Measurements from ENCODE around the gene SLC38A8. TPM values are rescaled to one million over a fixed set of nuclear protein-coding genes. Genes with fewer than 3 reads are reported as not detected.

Gene SLC38A8
- total and polyA plus RNA-seq, 2 donors (not counting 1 experiment from before 2014, with no cell fraction given), result not detected

DNA sequence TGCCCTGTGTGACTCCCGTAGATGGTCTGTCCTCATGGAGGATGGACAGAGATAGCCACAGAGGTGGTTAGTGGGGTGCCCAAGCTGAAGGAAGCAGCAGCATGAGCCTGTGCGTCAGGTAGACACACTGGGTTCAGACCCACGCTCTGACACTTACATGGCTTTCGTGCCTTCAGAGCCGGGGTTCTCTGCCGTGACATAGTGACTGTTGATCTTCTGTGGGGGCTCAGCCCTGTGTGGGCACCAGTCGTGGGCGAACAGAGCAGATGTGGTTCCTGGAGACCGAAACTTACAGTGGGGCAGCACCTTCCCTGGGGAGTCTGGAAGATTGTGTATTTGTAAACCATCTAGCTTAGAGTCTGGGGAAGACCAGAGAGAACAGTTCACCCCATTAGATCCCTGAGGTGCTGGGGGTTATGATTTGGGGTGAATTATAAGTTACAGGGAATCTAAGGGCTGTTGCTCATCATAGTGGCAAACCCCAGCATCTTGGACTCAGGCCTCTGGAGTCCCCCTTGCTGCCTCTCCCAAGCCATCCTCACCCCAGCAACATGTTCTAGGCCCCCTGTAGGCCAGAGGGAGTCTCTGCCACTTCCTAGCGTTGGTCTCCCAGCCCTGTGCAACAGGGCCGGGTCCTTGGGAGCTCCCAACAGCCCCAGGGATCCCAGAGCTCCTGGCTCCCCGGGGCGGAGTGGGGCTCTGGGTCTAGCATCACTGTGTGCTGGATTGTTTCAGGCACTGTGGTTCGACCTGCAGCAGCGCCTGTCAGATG, 45.9 kb downstream of the SLC38A8 start:
- H3K79me2 ChIP-seq (ENCODE audit: control insufficient read depth, insufficient read depth, low read length), result no peaks in the 10 kb centered on the region
- H2AFZ ChIP-seq (ENCODE audit: insufficient read depth, low read depth, low read length, poor library complexity, severe bottlenecking), result no peak overlapping the region
- H3K36me3 ChIP-seq (replicated peaks in 1 of 2; ENCODE audit: control extremely low read depth in 1 of 2, control insufficient read depth in 1 of 2, extremely low read depth in 1 of 2, insufficient read depth in 2 of 2, low read length in 1 of 2), result no peaks in the 10 kb centered on the region
- ChIA-PET POLR2A (no interaction called here), CTCF (no interaction called here)
- peaks cover 0 to 9% (median 0%) of the 10 kb centered on the region in 3 donors for H3K9me3 ChIP-seq (ENCODE audit: control extremely low read depth in 1 of 3, control insufficient read depth in 2 of 3, insufficient read depth in 1 of 3, low read length in 2 of 3)
- Mint-ChIP-seq H3K9me3 (ENCODE audit: insufficient read depth) (no peaks in the 10 kb centered on the region), H3K27me3 (peaks cover 36% of the 10 kb centered on the region), H3K4me3 (no peak overlapping the region), H3K4me1 (peaks cover 1% of the 10 kb centered on the region), H3K27ac (no peak overlapping the region)
- 89% methylated on average over 14 of the region's 15 CpGs for WGBS (ENCODE audit: insufficient coverage)
- no peak overlapping the region for H3K4me2 ChIP-seq (replicated peaks; ENCODE audit: low read depth, low read length, poor library complexity, severe bottlenecking)
- H3K9ac ChIP-seq (ENCODE audit: low read length), result no peak overlapping the region
- H3K27me3 ChIP-seq (replicated peaks in 1 of 4; ENCODE audit: control extremely low read depth in 1 of 4, control insufficient read depth in 3 of 4, insufficient read depth in 4 of 4, low read length in 3 of 4), result peaks cover 0 to 13% (median 2%) of the 10 kb centered on the region in 4 experiments
- ATAC-seq (ENCODE audit: low read depth) (no peak), DNase-seq (no peak)
- H3K4me3 ChIP-seq (ENCODE audit: control extremely low read depth in 1 of 5, extremely low read depth in 1 of 5, insufficient read depth in 1 of 5, low read depth in 2 of 5, low read length in 4 of 5), result no peak overlapping the region
- TF ChIP-seq EZH2 (IDR thresholded peaks at IDR 0.05; ENCODE audit: borderline replicate concordance, insufficient read depth, low read depth, low read length, poor library complexity, severe bottlenecking), result no peak
- TF ChIP-seq, protein P1, sequence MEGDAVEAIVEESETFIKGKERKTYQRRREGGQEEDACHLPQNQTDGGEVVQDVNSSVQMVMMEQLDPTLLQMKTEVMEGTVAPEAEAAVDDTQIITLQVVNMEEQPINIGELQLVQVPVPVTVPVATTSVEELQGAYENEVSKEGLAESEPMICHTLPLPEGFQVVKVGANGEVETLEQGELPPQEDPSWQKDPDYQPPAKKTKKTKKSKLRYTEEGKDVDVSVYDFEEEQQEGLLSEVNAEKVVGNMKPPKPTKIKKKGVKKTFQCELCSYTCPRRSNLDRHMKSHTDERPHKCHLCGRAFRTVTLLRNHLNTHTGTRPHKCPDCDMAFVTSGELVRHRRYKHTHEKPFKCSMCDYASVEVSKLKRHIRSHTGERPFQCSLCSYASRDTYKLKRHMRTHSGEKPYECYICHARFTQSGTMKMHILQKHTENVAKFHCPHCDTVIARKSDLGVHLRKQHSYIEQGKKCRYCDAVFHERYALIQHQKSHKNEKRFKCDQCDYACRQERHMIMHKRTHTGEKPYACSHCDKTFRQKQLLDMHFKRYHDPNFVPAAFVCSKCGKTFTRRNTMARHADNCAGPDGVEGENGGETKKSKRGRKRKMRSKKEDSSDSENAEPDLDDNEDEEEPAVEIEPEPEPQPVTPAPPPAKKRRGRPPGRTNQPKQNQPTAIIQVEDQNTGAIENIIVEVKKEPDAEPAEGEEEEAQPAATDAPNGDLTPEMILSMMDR (IDR thresholded peaks at IDR 0.05), result no peak
- intact Hi-C loops (cut with micrococcal nuclease), result no loop called here
- H3K4me1 ChIP-seq (ENCODE audit: control insufficient read depth in 2 of 2, insufficient read depth in 2 of 2, low read length in 2 of 2), result peaks cover 0 to 4% of the 10 kb centered on the region in 2 donors
- no peak overlapping the region for H3K27ac ChIP-seq (ENCODE audit: low read length in 2 of 2)
- H4K20me1 ChIP-seq (ENCODE audit: control insufficient read depth, insufficient read depth, low read length, poor library complexity, severe bottlenecking), result no peaks in the 10 kb centered on the region

DNA sequence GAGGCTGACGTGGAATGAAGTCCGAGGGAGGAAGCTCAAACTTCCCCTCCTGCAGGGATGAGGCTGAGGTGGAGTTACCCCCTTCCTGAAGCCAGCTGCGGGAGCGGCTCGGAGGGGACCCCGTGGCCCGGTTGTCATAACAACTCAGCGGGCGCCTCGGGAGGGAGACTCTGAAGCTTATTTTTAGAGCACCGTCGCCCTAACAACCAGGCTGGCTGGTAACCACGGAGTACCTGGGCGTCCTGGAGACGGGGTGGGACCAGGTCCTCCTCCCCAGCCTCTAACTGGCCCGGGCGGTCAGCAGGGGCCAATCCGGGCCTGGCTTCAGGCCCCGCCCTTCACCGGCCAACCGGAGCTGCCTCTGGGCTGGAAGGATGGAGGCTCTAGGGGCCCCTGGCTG, 46.8 kb downstream of the SLC38A8 start:
- H3K9me3 Mint-ChIP-seq (ENCODE audit: insufficient read depth), result no peaks in the 10 kb centered on the region
- intact Hi-C loops (cut with micrococcal nuclease), result no loop called here
- Histone ChIP-seq H3K9ac (ENCODE audit: low read length) (no peak overlapping the region), H4K20me1 (ENCODE audit: control insufficient read depth, insufficient read depth, low read length, poor library complexity, severe bottlenecking) (no peaks in the 10 kb centered on the region), H3K4me1 (ENCODE audit: control insufficient read depth in 2 of 2, insufficient read depth in 2 of 2, low read length in 2 of 2) (peaks cover 0 to 4% of the 10 kb centered on the region in 2 donors), H3K4me2 (replicated peaks; ENCODE audit: low read depth, low read length, poor library complexity, severe bottlenecking) (no peak overlapping the region), H3K79me2 (ENCODE audit: control insufficient read depth, insufficient read depth, low read length) (no peaks in the 10 kb centered on the region), H3K36me3 (replicated peaks in 1 of 2; ENCODE audit: control extremely low read depth in 1 of 2, control insufficient read depth in 1 of 2, extremely low read depth in 1 of 2, insufficient read depth in 2 of 2, low read length in 1 of 2) (no peaks in the 10 kb centered on the region), H3K27ac (ENCODE audit: low read length in 2 of 2) (no peak overlapping the region), H3K27me3 (replicated peaks in 1 of 4; ENCODE audit: control extremely low read depth in 1 of 4, control insufficient read depth in 3 of 4, insufficient read depth in 4 of 4, low read length in 3 of 4) (peaks cover 0 to 13% (median 2%) of the 10 kb centered on the region in 4 experiments), H3K9me3 (ENCODE audit: control extremely low read depth in 1 of 3, control insufficient read depth in 2 of 3, insufficient read depth in 1 of 3, low read length in 2 of 3) (peaks cover 0 to 11% (median 0%) of the 10 kb centered on the region in 3 donors), H3K4me3 (ENCODE audit: control extremely low read depth in 1 of 5, extremely low read depth in 1 of 5, insufficient read depth in 1 of 5, low read depth in 2 of 5, low read length in 4 of 5) (no peak overlapping the region), H2AFZ (ENCODE audit: insufficient read depth, low read depth, low read length, poor library complexity, severe bottlenecking) (no peak overlapping the region)
- H3K27ac Mint-ChIP-seq, result no peak overlapping the region
- no peak for ATAC-seq (ENCODE audit: low read depth)
- H3K4me1 Mint-ChIP-seq, result peaks cover 1% of the 10 kb centered on the region
- CTCF ChIA-PET, result no interaction called here
- H3K4me3 Mint-ChIP-seq, result no peak overlapping the region
- WGBS (ENCODE audit: insufficient coverage), result 7% methylated on average over 19 of the region's 21 CpGs
- POLR2A ChIA-PET, result no interaction called here
- TF ChIP-seq, protein P1 (IDR thresholded peaks at IDR 0.05), result no peak
- no peak for TF ChIP-seq EZH2 (IDR thresholded peaks at IDR 0.05; ENCODE audit: borderline replicate concordance, insufficient read depth, low read depth, low read length, poor library complexity, severe bottlenecking)
- peaks cover 37% of the 10 kb centered on the region for H3K27me3 Mint-ChIP-seq
- DNase-seq, result no peak
